ENCODE results near the gene SHC1.
A peak's percentile ranks its signal among the peaks of the same experiment; 100 is the strongest.

The SHC1 gene

DNA sequence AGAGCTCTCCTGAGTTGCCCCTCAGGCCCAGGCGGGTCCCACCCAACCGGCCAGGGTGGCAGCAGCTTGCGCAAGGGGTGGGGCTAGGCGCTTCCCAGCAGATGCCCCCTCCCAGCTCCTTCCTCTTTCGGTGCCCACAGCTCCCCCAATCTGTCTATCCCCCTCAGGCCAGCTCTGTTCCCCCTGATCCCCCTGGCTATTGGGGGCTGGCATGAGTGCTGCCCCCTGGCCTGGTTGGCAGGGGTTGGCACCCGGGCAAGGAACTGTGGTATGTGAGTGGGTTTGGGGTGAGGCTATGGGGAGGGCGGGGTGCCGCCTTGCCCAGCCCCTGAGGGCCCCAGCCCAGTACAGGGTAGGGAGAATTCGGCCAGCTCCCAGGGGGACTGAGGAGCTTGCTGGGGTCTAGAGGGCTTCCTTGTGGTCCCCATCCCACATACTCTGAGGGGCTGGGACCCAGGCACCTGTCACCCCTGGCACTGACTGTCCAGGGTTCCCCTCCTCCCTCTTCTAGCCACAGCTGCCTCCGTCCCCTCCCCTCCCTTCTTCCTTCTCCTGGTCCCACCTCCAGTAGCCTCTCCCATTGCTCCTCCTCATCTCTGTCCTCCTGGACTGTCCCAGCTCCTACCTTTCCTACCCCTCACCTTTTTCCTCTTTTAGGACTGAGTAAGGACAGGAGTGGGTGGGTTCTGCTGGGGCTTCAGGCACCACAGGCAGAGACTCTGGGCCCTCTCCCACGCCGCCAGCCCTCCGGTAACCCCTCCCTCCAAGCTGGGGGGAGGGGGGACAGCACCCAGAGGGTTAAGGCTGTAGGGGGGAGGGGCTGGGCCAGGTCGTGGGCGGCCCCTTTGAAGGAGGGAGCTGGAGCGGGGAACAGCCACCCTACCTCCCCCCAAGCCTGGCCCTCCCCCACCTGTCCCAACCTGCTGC, 37.7 kb upstream of the SHC1 start:
- DNase-seq (ENCODE audit: low read depth), result no peak

DNA sequence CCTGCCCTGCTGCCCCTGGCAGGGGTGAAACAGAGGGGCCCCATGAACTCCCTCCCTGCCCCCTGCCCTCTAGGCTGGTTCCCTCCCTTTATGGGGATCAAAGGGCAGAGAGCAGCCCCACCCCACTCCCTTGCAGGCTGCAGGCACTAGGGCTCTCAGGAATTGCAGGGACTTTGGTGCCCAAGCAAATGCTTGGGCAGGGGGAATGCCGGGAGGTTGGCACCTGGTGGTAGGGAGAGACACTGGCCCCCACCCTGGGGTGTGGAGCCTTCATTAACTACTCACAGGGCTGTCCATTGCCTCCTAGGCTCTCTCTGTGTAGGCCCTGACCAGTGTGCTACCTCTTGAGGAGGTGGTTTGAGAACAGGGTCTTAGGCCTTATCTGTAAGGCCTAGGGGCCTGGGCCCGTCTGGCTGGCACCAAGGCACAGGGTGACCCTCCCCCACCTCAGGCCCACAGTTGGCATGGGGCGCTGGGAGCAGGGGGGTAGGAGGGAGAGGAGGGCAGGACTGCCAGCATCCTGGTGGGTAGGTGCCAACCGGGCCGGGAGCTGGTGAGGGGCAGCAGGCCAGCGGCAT, 36.8 kb upstream of the SHC1 start:
- no peak for DNase-seq (ENCODE audit: low read depth)

DNA sequence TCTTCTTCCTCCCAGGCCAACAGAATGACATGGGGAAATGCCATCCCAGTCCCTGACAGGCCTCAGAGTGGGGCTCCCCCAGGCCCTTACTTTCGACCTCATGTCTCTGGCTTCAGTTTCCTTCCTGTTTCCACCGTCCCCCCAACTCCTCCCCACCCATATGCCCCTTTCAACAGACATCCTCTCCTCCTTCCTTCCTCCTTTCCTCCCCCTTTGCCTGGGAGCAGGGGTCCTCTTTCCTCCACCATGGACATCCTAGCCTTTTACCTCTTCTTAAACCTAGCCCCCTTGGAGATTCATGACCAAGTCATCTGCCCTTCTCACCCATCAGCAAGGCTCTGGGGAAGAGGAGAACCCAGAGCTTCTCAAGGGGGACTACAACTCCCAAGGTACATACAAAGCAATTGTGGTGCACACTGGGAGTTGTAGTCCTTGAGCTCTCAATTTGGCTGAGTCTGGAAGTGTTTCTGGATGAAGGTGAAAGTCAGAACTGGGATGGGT, 36.1 kb upstream of the SHC1 start:
- DNase-seq (ENCODE audit: low read depth), result no peak

DNA sequence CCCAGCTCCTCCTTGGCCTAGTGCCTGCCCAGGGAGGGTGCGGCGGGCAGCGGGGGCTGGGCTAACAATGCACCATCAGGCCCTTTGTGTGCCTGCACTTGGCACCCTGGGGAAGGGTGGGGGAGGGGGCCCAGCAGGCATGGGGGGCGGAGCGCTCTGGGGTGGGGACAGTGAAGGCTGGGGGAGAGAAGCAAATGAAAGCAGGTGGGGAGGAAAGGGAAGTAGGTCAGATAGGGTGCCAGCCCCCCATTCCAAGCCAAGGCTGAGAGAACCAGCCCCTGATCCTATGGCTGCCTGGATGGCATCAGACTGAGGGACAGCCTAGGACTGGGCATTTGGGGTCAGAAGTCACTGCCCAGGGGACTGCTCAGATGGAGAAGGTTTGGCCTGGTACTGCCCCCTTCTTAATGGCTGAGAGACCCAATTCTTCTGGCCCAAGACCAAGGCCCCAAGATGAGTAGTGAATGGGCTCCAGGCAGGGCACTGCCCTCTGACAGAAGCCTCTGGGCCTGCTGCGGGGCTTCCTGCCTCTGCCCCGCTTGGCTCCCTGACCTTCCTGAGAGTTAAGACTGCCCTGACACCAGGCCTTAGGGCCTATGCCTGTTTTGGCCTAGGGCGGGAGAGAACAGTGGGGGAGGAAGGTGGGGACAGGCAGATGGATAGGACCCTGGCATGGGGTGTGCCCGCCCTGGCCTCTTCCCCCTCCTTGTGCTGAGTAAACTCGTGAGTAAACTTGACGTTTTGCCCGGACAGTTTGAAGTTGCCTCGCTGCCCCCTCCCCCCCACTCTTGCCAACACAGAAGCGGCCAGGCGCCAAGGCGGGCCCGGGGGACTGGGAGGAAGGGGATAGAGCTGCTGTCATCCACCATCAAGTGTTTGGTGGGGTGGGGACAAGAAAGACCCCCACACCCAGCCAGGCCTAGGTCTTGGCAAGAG, 34.8 kb upstream of the SHC1 start:
- no peak for DNase-seq (ENCODE audit: low read depth)

DNA sequence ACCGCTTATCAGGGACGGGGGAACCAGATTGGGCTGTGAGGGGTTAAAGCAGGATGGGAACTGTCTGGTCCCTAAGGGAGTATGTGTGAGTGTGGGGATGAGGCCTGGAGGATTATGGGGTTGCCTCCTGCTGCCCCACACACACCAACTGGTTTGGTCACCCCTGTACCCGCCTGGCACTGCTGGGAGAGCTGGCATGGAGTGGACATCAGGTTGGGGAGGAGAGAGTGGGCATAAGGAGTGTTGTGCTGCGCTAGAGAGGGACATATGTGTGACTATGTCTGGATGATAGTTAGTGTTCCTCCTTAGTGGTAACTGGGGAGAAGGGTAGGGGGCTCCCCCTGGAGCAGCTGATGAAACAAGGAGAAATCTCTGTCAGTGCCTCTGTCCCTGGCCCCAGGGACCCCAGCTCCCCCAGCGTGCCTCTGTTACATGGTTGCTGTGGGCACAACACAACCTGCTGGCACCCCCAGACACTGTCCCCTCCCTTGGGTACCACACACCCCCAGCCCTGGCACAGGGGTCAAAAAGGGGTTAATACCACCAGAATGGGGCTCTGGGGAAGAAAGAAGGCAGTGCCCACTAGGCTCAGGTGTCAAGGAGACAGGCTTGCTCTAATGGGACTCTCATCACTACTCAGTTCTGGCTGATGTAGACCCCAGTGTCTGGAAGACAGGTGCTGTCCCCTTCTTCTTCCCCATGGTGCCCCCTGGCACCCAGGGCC, 34.0 kb upstream of the SHC1 start:
- DNase-seq (ENCODE audit: low read depth), result no peak

DNA sequence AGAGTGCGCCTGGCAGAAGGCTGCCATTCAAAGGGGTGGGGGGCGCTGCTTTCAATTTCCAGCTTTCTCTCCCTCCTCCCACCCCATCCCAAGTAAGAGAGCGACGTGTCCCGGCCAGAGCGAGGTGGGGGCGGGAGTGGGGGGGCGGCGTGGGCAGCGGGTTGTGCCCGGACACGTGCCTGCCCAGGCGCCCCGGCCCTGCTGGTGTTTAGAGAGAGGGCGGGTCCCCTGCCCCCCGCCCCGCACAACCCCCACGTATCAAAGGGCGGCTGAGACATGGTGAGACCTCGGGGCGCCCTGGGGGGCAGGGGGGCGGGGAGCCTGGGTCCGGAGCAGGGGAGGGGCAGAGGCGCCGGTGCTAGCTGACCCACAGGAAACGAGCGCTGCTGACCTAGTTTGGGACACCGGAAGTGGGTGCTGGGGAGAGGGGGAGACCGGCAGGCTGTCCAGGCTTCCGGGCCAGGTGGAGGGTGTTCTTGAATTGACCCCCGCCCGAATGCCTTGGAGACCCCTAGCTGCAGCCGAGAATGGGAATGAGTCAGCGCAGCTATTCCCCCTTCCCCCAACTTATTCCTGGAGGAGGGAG, 33.3 kb upstream of the SHC1 start:
- no peak for DNase-seq (ENCODE audit: low read depth)

DNA sequence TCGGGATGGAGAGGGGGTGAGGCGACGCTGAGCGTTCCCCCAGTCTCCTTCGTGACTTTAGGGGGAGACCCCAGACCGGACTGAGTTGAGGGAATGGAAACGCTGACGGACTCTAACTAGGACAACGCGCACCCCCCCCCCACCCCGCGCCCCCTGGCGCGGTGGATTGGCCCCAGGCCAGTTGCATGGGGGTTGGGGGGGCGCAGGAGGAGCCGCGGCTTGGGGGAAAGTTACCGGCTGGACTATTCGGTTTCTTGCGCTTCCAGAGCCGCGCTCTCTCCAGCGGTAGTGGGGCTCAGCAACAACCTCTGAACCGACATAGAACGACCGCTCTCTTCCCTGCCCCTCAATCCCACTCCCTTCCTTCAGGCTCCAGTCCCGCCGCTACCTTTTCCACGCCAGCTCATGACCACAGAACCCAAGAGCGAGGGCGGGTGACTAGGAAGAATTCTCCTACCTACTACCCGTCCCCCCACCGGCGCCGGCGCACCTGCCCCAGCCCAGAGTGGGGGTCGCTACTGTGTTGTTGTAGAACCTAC, 32.7 kb upstream of the SHC1 start:
- no peak for DNase-seq (ENCODE audit: low read depth)

DNA sequence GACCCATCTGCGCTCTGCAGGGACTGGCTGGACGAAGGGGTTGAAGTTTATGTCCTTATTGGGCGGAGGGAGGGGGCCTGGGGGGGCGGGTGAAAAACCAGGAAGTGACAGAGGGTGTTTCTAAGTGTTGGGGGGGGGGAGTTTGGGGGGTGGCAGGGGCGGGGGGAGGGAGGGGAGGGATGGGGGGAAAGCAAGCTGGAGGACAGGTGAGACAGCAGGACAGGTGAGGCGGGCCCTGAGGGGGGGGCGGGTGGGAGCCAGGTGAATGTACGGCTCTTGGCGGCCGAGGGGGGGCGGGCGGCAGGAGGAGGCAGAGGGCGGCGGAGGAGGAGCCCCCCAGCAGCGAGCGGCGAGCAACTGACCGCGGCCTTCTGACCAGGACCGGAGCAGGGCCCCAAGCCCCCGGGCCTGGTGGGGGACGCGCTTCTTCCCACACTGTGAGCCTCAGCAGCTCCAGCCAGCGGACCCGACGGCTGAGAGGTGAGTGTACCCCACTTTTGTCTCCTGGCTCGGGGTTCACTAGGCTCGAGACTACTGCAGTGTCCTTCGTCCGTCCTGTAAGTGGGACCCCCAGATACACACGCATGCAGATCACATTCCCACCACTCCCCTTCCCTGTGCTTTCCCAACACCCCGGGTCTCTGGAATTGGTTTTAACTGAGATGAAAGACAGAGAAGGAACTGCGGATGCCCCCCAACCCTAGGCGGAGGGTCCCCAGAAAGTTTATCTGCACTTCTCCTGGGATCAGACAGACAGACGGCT, 32.1 kb upstream of the SHC1 start, which contains the start of gene ZBTB7B:
Gene ZBTB7B (plus strand): TSS at position 339 of the 763 bp plus-strand sequence. CDS start 11,859 bp downstream, outside the sequence.
- DNase-seq (ENCODE audit: low read depth), result peak; percentile 25

DNA sequence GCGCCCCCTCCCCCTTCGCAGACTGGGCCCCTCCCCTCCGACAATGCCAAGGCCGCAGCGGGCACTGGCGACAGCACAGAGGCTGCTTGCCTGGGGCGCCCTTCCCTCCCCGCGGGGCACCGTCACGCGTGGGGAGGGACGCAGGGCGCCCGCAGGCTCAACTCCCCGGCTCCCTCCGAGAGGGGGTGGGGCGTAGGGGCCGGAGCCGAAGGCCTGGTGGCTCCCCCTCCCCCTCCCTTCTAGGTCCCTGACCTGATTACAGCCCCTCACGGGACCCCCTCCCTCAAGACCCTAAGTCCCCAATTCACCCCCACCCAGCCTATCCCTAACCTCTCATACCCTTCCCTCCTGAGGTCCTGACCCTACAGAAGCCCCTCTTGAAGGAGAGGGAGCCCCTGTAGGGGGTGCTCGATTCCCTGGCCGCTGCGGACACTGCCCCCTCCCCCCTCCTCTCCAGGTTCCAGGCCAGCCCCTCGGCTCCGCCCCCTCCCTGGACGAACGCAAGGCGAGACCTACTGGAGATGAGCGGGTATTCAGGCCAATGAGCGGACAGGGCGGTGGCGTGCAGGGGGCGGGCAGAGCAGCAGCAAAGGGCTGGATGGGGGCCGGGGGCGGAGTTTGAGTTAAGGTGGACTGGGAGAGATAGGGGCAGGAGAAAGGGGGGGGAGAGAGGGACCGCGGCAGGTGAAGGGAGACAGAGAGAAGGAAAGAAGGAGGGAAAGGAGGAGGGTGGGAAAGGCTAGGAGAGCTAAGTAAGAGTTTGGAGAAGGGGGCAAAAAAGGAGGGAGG, 31.3 kb upstream of the SHC1 start:
- peak; percentile 98 for DNase-seq (ENCODE audit: low read depth)

DNA sequence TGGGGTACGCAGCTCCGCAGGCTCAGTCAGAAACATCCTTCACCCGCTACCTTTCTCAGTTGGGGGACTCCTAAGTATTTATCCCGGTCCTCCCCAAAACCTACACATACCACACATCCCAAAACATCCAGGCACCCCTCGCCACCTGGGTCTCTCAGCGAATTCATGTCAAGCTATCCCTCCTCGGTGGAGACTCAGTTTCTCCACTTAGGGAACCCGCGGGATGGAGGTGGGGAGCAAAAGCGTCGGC, 30.8 kb upstream of the SHC1 start:
- no peak for DNase-seq (ENCODE audit: low read depth)

DNA sequence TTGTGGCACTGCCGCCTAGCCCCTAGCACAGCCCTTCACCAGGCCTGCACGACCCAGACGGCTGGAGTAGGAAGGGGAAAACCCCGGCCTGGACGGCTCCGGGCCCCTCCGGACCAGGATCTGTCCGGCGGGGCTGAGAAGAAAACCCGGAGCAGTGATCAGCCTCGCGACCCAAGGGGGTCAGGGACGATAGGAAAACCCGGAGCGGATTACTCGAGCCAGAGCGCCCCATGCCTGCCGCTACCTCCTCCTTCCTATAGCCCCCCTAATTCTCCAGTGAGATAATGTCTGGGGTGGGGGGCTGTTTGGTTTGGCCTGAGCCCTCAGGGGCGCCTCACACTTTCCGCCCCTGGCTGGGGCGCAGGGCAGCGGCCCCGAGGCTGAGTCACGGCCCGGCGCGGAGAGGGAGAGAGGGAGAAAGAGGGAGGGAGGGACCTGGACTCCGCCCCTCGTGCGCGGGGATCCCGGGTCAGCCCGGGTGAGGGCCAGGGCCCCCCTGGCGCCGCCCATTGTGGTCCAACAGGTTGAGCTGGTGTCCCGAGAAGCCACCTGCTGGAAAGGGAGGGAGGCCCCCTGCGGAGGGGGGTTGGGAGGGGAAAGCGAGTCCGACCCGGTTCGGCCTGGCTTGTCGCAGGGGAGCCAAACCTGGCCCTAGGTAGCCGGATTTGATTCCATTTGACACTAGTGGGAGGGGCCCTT, 30.3 kb upstream of the SHC1 start:
- peak; percentile 81 for DNase-seq (ENCODE audit: low read depth)

DNA sequence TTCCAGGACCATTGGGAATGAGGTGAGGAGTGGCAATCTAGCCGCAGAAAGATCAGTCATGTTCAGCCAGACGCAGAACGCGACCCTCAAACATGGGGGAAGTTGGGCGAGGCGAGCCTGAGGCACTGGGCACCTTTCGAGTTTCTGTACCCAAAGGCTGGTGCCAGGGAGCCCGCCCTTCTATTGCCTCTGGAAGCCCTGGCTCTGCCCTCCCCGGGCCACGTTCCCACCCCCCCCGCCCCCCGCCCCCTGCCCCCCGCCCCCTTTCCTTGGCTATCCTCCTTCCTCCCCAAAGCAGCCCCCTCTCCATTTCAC, 29.8 kb upstream of the SHC1 start:
- DNase-seq (ENCODE audit: low read depth), result no peak

DNA sequence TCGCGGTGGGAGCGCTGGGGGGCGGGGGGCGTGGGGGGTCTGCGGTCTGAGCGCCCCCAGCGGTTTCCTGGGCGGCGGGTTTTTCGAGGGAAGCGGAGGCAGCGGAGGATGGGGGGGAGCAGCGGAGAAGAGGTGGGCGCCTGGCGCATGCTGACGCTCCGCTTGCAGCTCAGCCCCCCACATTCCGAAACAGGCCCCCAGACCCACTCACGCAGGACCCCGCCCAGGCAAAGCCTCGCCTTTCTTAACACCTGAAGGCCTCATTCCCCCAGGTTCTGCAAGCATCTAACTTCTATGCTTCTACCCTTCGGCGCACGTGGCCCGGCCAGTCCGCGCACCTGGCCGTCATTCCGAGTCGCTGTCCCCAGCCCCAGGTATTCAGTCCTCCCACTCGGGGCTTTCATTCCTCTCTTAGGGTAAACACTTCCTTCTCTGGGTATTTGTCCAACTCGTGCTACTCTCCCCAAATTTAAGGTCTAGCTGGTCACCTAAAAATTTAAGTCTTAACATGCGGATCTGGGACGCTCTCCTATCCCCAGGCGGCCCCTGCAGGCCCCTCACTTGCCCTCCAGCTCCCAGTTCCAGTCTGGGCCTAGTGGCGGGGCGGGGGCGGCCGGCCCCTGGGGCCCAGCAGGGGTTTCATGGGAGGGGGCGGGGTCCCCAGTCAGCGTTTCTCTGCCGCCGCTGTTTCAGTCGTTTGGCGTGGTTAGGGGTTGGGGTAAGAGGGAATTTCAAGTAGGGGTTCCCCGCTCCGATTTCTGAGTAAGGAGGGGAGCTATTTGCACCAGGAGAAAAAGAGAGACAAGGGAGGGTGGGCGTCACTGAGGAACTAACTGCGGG, 29.2 kb upstream of the SHC1 start:
- peak; percentile 51 for DNase-seq (ENCODE audit: low read depth)

DNA sequence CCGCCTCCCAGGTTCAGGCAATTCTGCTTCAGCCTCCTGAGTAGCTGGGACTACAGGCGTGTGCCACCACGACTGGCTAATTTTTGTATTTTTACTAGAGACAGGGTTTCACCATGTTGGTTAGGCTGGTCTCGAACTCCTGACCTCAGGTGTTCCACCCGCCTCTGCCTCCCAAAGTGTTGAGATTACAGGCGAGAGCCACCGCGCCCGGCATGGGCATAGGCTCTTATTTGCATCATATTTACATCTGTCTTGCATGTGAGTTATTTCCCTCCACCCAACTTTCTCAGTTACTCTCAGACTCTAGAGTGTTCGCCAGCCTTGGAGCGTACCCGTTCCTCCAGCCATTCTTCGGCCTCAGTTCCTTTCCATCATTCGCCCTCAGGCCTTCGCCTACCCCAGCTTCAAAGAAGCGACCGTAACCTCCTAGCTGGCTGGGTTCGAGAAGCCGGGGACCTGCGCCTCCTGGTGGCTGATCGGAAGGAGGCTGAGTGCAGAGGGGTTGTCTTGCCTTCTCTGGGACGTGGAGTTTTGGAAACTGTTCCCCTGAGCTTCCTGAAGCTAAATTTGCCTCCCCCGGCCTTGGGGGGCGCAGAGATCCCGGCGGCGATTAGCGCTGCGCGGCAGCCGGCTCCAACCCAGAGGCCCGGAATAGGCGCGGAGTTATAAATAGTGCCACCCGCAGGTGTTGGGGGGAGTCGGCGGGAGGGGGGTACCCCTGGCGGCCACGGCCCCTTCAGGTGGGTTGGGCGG, 28.4 kb upstream of the SHC1 start:
- peak; percentile 55 for DNase-seq (ENCODE audit: low read depth)

DNA sequence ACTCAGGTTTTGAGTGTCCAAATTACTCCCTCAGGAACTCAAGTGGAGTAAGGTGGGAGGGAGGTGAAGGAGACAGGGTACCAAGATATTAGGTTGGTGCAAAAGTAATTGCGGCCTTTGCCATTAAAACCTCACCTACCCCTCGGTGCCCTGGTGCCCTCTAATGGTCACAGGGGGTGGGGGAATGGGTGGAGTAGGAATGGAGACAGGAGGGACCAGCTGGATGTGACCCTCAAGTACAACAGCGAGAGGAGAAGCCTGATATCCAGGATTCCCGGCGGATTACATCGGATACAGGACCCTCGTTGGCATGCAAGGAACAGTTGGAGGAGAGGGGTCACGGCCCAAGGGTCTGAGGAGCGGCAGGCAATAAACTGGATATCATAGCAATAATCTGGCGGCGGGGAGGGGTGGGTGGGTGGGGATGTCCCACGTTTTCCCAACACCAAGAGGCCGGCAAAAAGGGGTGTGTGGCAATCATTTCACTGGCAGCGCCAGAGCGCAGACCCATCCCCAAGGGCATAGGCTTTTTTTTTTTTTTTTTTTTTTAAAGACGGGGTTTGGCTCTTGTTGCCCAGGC, 27.7 kb upstream of the SHC1 start:
- DNase-seq (ENCODE audit: low read depth), result no peak

DNA sequence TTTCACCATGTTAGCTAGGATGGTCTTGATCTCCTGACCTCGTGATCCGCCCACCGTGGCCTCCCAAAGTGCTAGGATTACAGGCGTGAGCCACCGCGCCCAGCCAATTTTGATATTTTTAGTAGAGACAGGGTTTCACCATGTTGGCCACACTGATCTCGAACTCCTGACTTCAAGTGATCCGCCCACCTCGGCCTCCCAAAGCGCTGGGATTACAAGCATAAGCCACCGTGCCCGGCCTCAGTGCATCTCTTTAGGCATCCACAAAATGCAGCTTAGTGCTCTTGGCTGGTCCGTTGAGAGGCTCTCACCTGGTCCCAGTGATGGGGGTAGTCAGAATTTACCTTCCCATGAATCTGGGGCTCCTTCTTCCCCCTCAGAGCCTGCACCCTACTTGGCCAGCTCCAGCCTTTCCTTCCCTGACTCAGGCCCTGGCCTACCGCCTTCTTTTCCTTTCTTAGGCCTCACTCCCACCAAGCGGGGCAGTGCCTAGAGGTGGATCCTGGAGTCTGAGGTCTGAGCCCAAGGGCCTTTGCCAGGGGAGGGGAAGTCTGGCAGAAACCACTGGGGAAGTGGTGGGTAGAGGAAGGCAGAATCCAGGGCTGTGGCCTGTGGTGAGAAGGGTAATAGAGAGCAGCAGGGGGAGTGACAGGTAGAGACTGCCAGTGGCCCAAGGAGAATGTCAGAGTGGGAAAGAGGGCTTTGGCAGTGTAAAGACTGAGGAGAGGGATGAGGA, 26.6 kb upstream of the SHC1 start:
- DNase-seq (ENCODE audit: low read depth), result no peak
